ENCODE measurements around the gene CLIP2. TPM values are rescaled to one million over a fixed set of nuclear protein-coding genes. Genes with fewer than 3 reads are reported as not detected.

CLIP2 gene
- total and polyA plus RNA-seq, 2 of the 8 experiments (the other 6 are each of a cell fraction or from before 2014, with no cell fraction given), result 8.3 to 41.5 TPM

- H4K20me1 ChIP-seq (replicated peaks in 1 of 2; ENCODE audit: control insufficient read depth in 1 of 2, insufficient read depth in 2 of 2, low read length in 2 of 2), result no peaks in the 10 kb centered on the region
- H2AFZ ChIP-seq (ENCODE audit: low read length), result no peak overlapping the region
- H3K4me2 ChIP-seq (ENCODE audit: insufficient read depth in 1 of 2, low read depth in 2 of 2, low read length in 2 of 2), result no peak overlapping the region
- H3K4ac ChIP-seq (replicated peaks; ENCODE audit: insufficient read length, low read depth, low read length), result no peak overlapping the region
- H3K56ac ChIP-seq (replicated peaks; ENCODE audit: insufficient read length, low read depth, low read length), result no peak overlapping the region
- H2BK20ac ChIP-seq (ENCODE audit: low read length), result no peak overlapping the region
- H3K18ac ChIP-seq (ENCODE audit: extremely low read depth, low read length), result no peak overlapping the region
- H4K8ac ChIP-seq (ENCODE audit: extremely low read depth, insufficient read depth, low read length), result no peak overlapping the region
- H2AK5ac ChIP-seq (ENCODE audit: low read depth, low read length), result no peak overlapping the region
- H3K23me2 ChIP-seq (ENCODE audit: low read depth, low read length), result no peaks in the 10 kb centered on the region
- H3K23ac ChIP-seq (ENCODE audit: insufficient read length), result no peak overlapping the region
- ChIA-PET CTCF (ENCODE audit: partially characterized antibody) (interaction anchor here (0.6 to 5.6 kb wide), 6 partner anchors 10 to 217 kb away, joined by 3 to 34 read pairs (median 6); no protein-coding TSS in a partner anchor), POLR2A (ENCODE audit: partially characterized antibody) (interaction anchor here (0.6 to 1.6 kb wide), 3 partner anchors 9 to 38 kb away, joined by 3 to 4 read pairs (median 4); no protein-coding TSS in a partner anchor)
- H3K9me3 ChIP-seq (ENCODE audit: insufficient read depth in 2 of 2, low read depth in 1 of 2, low read length in 1 of 2), result peaks cover 4 to 7% of the 10 kb centered on the region in 2 experiments; a peak in 3 of 4 replicates
- H2BK5ac ChIP-seq (ENCODE audit: low read depth, low read length), result no peak overlapping the region
- WGBS, 2 experiments (ENCODE audit: extremely low coverage in 1 of 2, insufficient coverage in 1 of 2, insufficient read length in 1 of 2, insufficient replicate concordance in 2 of 2, low coverage in 1 of 2, low lambda C conversion rate in 2 of 2, missing lambda C conversion rate in 1 of 2), result 92% methylated on average over 4 of the region's 4 CpGs; no CpG with 5 or more reads in 1 of the 2 experiments
- no peak overlapping the region for H4K5ac ChIP-seq (ENCODE audit: insufficient read length, low read depth, low read length)
- no peak for DNase-seq (ENCODE audit: low read depth in 1 of 2, low spot score in 2 of 2)
- H2BK12ac ChIP-seq (ENCODE audit: low read depth, low read length), result no peak overlapping the region
- no peak overlapping the region for H3K9ac ChIP-seq (replicated peaks in 1 of 4; ENCODE audit: extremely low read depth in 1 of 4, low read depth in 3 of 4, low read length in 3 of 4)
- H3K14ac ChIP-seq (ENCODE audit: insufficient read length), result no peak overlapping the region
- H3K27ac ChIP-seq (ENCODE audit: low read depth, low read length), result no peak overlapping the region
- no peak overlapping the region for H3K4me3 ChIP-seq (ENCODE audit: extremely low read depth in 1 of 4, insufficient read depth in 2 of 4, low read depth in 3 of 4, low read length in 4 of 4)
- H3K4me1 ChIP-seq (replicated peaks in 1 of 4; ENCODE audit: control insufficient read depth in 3 of 4, insufficient read depth in 4 of 4, low read length in 3 of 4), result peaks cover 0 to 3% (median 0%) of the 10 kb centered on the region in 4 experiments; a peak in 1 of 7 replicates
- no peak overlapping the region for H2BK15ac ChIP-seq (ENCODE audit: low read length)
- FAIRE-seq, result no peak
- no peaks in the 10 kb centered on the region for H3K36me3 ChIP-seq (ENCODE audit: control insufficient read depth in 2 of 4, insufficient read depth in 4 of 4, low read length in 3 of 4)
- no peaks in the 10 kb centered on the region for H3K27me3 ChIP-seq (replicated peaks in 1 of 4; ENCODE audit: control insufficient read depth in 3 of 4, extremely low read depth in 1 of 4, insufficient read depth in 3 of 4, low read length in 3 of 4)
- H3K79me1 ChIP-seq (ENCODE audit: low read depth, low read length), result no peaks in the 10 kb centered on the region
- H3K79me2 ChIP-seq (ENCODE audit: control insufficient read depth in 1 of 2, insufficient read depth in 2 of 2, low read length in 2 of 2), result no peaks in the 10 kb centered on the region
- H4K91ac ChIP-seq (replicated peaks; ENCODE audit: insufficient read length, low read length), result no peak overlapping the region
- no peak overlapping the region for H2BK120ac ChIP-seq (replicated peaks; ENCODE audit: low read depth, low read length)
- TF ChIP-seq SRF (IDR thresholded peaks at IDR 0.05; ENCODE audit: low read depth, low read length), result no peak
Measured at GRCh38 chr7:74439541-74439940, 150.3 kb downstream of the CLIP2 start.
